NCI-H1048 (cell line): ENCODE measurements around the gene SLC9A5.

Source experiments
- DNase-seq: peaks from one replicate; lab custom pipeline; 2025; lab: John Stamatoyannopoulos, UW

SLC9A5 gene

DNA sequence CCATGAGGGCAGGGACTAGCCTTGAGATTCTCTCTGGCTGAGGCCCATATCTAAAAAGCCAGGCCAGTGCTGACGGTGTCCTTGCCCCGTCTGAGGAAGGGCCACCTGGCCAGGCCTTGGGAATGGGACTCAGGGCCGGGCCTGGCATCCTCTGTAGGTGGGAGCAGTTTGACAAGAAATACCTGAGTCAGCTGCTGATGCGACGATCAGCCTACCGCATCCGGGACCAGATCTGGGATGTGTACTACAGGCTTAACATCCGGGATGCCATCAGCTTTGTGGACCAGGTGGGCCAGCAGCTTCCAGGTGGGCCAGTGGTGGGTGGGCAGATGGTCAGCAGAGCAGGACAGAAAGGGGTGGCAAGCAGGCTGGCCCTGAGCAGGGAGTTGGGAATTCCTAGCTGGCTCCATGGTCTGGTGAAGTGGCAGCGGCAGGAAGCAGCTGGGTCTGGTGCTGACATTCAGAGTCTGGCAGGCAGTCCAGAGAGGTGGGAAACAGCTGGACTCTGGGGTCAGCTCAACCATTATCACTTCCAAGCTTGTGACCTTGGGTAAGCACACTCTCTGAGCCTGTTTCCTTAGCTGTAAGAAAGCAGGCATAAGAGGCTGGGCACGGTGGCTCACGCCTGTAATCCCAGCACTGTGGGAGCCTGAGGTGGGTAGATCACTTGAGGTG, 9.5 kb downstream of the SLC9A5 start:
- DNase-seq, result no peak

DNA sequence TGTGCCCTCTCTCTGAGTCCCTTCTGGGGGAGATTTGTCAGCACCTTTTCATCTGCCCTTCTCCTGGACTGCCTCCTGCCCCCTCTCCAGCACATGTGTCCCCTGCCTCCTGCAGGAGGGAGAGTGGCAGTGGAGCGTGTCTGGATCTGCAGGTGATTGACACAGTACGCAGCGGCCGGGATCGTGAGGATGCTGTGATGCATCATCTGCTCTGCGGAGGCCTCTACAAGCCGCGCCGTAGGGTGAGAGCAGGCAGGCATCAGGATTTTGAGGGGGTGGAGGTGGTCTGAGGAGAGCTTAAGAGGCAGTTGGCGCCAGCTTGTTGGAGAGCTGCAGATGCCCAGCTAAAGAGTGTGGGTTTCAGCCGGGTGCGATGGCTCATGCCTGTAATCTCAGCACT, 10.9 kb downstream of the SLC9A5 start:
- no peak for DNase-seq

GRCh38 chr16:67260426-67261063, 11.8 kb downstream of the SLC9A5 start:
- DNase-seq, result no peak

DNA sequence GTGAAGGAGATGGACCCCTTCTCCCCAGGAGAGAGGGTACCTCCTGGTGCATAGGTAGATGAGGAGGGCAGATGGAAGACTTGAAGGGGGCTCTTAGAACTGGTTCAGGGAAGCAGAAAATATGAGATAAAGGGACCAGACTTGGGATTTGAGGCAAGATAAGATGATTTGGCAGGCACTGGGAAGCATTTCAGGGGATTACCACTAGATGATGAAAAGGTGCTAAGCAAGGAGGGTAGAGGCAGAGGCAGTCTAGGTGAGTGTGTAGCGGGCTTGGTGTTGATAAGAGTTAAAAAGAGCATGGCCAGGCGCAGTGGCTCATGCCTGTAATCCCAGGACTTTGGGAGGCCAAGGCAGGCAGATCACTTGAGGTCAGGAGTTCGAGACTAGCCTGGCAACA, 14.4 kb downstream of the SLC9A5 start:
- DNase-seq, result no peak

DNA sequence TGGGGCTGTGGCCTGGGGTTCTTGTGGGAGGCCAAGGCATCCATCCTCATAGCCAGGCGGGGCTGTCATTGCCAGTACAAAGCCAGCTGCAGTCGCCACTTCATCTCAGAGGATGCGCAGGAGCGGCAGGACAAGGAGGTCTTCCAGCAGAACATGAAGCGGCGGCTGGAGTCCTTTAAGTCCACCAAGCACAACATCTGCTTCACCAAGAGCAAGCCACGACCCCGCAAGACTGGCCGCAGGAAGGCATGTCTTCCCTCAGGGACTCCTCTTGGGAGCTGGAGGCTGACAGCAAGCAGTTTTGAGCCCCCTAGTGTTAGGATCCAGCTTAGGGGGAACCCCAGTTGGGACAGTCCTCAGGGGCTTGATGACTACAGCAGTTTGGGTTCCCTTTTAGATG, 15.5 kb downstream of the SLC9A5 start:
- DNase-seq, result no peak

- DNase-seq, result no peak
Observed at GRCh38 chr16:67264866-67265265, 16.1 kb downstream of the SLC9A5 start.

- DNase-seq, result no peak
Observed at GRCh38 chr16:67265834-67266233, 17.1 kb downstream of the SLC9A5 start.

- DNase-seq, result no peak
Observed at GRCh38 chr16:67268136-67268579, 19.4 kb downstream of the SLC9A5 start.

DNA sequence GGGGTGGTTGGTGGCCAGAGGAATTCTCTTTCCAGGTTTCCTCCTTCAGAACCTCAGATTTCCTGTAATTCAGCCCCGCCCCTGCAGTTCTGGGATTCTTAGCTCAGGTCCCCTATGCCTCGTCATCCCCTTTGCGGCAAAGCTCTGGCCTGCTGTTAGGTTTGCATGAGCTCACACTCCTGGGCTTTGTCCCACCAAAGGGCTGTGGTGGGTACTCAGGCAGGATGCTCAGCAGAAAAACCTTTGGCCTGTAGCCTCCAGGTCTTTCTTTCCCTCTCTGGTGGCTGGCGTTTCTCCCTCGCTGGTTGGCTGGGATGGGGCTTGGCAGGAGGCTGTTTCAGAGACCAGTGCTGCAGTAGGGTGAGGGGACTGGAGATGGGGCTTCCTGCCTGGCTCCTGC, 21.0 kb downstream of the SLC9A5 start:
- DNase-seq, result no peak

GRCh38 chr16:67270931-67271338, 22.2 kb downstream of the SLC9A5 start:
- no peak for DNase-seq

DNA sequence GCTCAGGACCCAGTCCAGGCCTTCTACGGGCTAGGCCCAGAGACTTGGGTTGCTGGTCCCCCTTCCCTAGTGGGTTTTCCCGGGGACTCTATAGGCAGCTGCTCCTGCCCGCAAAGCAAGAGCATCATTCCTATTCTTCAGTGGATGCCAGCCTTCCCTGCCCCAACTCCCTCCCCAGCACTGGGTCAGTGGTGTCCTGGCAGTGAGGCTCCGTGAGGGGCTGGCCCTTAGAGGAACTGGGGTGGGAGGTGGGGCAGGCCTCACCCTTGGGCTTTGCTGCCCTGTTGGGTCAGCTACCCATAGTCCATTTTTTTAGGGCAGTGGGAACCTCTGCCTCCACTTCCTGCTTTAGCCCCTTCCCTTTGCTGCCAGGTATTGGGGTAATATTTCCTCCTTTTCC, 22.7 kb downstream of the SLC9A5 start:
- DNase-seq, result no peak

GRCh38 chr16:67275321-67275720, 26.5 kb downstream of the SLC9A5 start:
- no peak for DNase-seq

GRCh38 chr16:67277294-67277998, 28.7 kb downstream of the SLC9A5 start:
- DNase-seq, result no peak

DNA sequence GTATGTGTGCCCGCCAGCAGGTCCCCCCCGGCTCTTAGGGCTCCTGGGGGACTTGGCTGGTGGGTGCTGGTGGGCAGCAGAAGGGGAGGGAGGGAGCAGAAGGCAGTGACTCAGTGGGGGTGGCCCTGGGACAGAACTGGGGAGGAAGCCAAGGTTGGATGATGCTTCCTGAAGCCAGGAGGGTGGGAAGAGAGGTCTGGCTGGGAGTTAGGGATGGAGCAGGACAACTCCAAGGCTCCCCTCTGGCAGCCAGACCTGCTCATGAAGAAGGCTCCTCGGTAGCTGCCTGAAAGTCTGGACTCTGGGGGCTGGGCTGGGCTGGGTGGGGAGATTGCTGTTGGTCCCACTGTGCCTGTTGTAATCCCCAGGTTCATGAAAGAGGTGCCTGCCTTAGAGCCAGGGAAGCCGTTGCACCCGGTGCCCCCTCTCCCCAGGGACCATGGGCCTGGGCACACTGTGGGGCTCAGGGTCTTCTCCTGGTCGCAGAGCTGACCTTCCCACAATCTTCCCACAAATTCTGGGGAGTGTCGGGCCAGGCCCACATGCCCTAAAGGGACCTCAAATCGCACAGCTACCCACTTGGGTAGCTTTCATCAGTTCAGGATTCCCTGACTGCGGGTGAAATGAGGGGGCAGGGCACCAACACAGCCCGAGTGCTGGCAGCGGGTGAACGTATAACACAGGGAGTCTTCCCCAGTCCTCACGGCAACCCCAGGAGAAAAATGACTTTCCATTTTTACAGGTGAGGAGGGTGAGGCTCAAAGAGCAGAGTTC, 29.4 kb downstream of the SLC9A5 start:
- DNase-seq, result no peak

DNA sequence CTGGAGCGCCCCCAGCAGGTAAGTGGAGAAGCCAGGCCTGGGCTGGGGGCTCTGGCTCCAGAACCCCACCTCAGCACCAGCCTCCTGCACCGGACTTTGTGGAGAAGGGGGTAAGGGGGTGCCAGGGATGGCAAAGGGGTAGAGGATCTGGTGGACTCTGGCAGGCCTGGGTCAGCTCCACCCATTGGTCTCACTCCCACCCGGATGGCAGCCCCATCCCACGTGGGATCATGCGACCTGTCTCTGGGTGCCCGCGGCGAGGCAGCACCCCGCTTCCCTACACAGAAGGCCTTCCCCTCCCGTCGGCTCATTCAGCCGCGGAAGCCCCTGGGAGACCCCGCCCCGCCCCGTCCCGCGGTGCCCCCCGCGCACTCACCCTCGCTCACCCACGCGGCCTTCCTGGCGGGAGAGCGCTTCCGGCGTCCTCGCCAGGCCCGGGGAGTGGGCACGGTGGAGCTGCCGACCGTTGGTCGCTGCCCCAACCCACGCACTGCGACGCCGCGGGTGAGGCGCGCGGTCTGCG, 30.1 kb downstream of the SLC9A5 start:
- DNase-seq, result no peak

DNA sequence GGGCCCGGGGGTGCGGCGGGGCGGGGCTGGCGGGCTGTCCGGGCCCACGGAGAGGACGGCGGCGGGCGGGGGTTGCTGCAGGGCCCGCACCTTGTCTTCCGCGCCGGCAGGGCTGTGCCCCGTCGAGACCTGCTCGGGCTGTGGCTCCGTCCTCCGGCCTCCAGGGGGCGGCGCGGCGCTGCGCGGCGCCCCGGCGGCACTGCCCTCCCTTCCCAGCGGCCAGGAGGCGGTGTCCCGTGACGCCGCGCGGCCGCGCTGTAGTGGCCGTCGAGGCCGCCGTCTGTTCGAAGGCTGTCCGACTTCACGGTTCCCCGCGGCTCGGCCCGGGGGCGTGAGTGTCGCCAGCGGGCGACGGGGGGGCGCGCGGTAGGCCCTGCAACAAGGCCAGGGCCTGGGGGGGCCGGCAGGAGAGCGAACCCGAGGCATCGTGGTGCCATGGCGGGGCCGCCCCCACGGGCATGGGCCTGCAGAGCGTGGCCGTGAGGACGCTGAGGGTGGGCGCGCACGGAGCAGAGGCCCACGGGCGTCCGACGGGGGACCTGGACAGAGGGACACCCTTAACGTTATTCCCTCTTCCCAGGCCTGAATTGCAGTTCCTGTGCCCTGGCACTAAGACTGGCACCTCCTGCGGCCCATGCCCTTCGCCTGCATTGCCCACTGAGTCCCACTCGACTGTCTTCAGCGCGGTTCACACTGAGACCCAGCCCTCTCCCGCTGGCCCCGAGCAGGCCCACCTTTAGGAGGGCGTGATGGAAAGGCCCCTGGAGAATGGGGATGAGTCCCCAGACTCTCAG, 30.7 kb downstream of the SLC9A5 start, which contains the start of gene PLEKHG4:
Gene PLEKHG4, plus strand, starts transcription at position 237 of the 794 bp plus-strand sequence. Its CDS starts 513 bp downstream, at position 750.
- peak; percentile 2 for DNase-seq

- DNase-seq, result no peak
Observed at GRCh38 chr16:67280090-67281015, 31.6 kb downstream of the SLC9A5 start.

DNA sequence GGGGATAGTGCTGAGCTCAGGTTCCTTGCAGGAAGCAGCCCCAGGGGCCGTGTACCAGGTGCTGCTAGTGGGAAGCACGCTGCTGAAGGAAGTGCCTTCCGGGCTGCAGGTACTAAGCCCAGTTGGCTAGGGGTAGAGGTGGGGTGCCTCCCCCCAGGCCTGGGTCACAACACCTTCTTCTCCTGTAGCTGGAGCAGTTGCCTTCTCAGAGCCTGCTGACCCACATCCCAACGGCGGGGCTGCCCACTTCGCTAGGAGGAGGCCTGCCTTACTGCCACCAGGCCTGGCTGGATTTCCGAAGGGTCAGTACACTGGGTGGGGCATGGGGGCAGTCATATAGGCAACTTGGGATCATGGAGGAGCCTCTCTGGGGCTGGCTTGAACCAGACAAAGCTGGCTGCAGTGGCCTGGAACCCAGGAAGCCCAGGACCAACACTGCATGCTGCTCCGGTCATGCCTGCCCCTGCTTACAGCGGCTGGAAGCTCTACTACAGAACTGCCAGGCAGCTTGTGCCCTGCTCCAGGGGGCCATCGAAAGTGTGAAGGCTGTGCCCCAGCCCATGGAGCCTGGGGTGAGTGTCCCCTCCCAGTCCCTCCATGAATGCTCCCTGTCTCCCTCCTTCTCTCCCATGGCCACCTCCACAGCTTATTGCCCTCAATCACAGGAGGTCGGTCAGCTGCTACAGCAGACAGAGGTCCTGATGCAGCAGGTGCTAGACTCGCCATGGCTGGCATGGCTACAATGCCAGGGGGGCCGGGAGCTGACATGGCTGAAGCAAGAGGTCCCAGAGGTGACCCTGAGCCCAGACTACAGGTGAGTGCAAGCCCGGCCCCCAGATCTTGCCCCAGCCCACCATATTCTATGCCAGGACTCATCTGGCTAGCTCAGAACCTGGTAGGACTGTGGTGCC, 33.0 kb downstream of the SLC9A5 start:
- no peak for DNase-seq

DNA sequence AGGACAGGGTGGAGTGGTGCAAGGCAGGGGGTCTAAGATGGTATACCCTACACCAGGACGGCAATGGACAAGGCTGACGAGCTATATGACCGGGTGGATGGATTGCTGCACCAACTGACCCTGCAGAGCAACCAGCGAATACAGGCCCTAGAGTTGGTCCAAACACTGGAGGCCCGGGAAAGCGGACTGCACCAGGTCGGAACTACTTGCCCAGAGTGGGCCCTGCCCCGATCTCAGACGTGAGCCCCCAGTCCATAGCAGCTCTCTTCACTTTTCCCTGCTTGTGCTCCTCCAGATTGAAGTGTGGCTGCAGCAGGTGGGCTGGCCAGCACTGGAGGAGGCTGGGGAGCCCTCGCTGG, 33.6 kb downstream of the SLC9A5 start:
- no peak for DNase-seq
